Activated B cell treated with CpG ODN at 0.5 μM for 24 hours (primary cell): ENCODE results near the gene MYO9B. TPM values are rescaled to one million over a fixed set of nuclear protein-coding genes. Genes with fewer than 3 reads are reported as not detected.
A peak's percentile ranks its signal among the peaks of the same experiment; 100 is the strongest.
"Not testable (repeated sequence)": the region's sequence is repeated elsewhere in the genome, so short reads cannot be mapped to it uniquely, and the experiment has no call there.

Experiments
- ATAC-seq: fragments of 200-7000 bp; cut with Tn5 transposase; one replicate; pipeline ENCODE4 v1.10.0; 2021; ENCODE audit warnings: low read depth, mild to moderate bottlenecking, moderate library complexity
- CTCF ChIA-PET: fragments of 350-600 bp; sonication (Branson Sonifier 250); formaldehyde crosslinking; loops from one replicate; lab custom pipeline; 2021; ENCODE audit warnings: antibody characterized with exemption; lab: Charles Lee
- POLR2A ChIA-PET: fragments of 350-600 bp; sonication (Branson Sonifier 250); formaldehyde crosslinking; loops from one replicate; lab custom pipeline; 2021; ENCODE audit warnings: antibody characterized with exemption; lab: Charles Lee
- DNase-seq: peaks from one replicate; pipeline ENCODE4 v3.0.0; 2022
- H3K27ac Mint-ChIP-seq: one replicate; pipeline ENCODE4 v1.8.0; 2020; ENCODE audit warnings: mixed read lengths
- H3K27me3 Mint-ChIP-seq: one replicate; pipeline ENCODE4 v1.8.0; 2021; ENCODE audit warnings: mixed read lengths
- H3K36me3 Mint-ChIP-seq: one replicate; pipeline ENCODE4 v1.8.0; 2021; ENCODE audit warnings: low read depth, mixed read lengths
- H3K4me1 Mint-ChIP-seq: one replicate; pipeline ENCODE4 v1.8.0; 2021; ENCODE audit warnings: mixed read lengths
- H3K4me3 Mint-ChIP-seq: one replicate; pipeline ENCODE4 v1.8.0; 2020; ENCODE audit warnings: mild to moderate bottlenecking, mixed read lengths
- H3K9me3 Mint-ChIP-seq: one replicate; pipeline ENCODE4 v1.8.0; 2020; ENCODE audit warnings: mixed read lengths
- CTCF ChIP-seq: fragments of 200-600 bp; IDR thresholded peaks from one replicate; pipeline ENCODE4 v1.8.0; 2022; ENCODE audit warnings: antibody characterized with exemption, mild to moderate bottlenecking
- intact Hi-C: fragments of 100-400 bp; cut with micrococcal nuclease; formaldehyde crosslinking; loops from one replicate; pipeline ENCODE4 v1.15.1; 2024
- total RNA-seq: library from RNA; stranded (reverse); gene quantifications from 2 replicates; pipeline ENCODE4 v1.2.3, GENCODE V29; 2022

Gene MYO9B
- total RNA-seq, 1 donor from 2014 or later: 239 TPM

DNA sequence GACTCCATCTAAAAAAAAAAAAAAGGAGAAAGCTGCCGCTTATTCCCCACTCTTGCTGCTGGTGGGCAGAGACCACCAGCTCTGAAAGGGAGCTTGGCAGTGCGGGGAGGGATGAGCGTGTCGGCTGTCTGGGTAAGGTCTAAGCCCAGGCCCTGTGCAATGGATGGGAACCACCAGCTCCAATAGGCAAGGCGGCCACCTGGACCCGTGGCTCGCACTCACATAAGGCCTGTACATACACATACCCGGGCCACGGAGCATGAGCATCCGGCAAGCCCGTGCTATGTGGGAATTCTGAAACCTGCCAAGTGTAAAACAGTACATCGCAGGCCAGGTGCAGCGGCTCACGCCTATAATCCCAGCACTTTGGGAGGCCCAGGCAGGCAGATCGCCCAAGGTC is 83.0 kb downstream of the MYO9B start:
- H3K27ac Mint-ChIP-seq: no peak overlapping the region
- intact Hi-C loops: no loop called here

DNA sequence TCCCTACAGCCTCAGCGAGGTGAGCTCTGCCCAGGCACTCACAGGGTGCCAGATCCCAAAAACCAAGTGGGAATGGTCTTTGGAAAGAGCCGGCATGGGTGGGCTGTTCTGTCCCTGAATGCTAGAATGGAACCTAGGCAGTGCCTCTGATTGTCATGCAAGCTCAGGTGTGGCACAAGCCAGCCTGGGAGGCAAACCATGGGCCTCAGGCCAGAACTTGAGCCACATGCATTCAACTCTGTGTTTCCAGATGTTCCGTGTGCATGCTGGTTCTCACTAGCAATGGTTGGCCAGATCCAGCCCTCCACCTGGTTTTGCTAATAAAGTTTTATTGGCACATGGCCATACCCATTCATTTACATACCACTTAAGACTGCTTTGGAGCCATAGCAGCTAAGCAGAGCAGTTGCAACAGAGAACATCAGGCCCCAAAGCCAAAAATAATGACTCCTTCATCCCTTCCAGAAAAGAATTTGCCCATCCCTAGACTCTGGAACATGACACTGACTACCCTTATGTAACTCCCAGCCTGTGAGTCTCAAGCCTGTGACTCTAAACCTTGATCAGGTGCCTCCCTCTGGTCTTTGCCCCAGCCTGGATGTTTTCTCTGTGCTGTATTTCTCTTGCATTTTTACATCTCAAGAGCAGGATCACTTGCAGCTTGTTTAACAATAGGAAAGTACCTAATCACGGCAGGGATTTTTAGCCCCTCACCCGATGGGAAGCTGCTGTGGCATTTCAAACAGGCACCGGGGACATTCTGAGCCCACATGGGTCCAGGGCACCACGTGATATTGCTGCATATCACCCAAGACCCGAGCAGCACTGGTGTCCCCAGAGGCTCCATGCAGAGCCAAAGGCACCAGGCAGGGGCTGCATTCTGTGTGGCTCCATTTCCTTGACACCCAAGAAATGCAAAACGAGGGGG is 84.2 kb downstream of the MYO9B start:
- POLR2A ChIA-PET: no interaction called here
- H3K4me3 Mint-ChIP-seq: no peak overlapping the region
- CTCF ChIA-PET: no interaction called here
- TF ChIP-seq CTCF: no peak
- intact Hi-C loops: no loop called here
- DNase-seq (no peak), ATAC-seq (no peak)
- peak overlapping the region; percentile 50 for H3K27ac Mint-ChIP-seq
- no peaks in the 10 kb centered on the region for H3K27me3 Mint-ChIP-seq
- no peaks in the 10 kb centered on the region for H3K4me1 Mint-ChIP-seq
- peaks cover 3% of the 10 kb centered on the region for H3K9me3 Mint-ChIP-seq
- peaks cover 80% of the 10 kb centered on the region for H3K36me3 Mint-ChIP-seq

More for the DNA sequence above, 83.0 kb downstream of the MYO9B start:
- TF ChIP-seq CTCF: no peak
- H3K4me1 Mint-ChIP-seq: no peaks in the 10 kb centered on the region
- no peak overlapping the region for H3K4me3 Mint-ChIP-seq
- no peaks in the 10 kb centered on the region for H3K27me3 Mint-ChIP-seq
- POLR2A ChIA-PET: interaction anchor here (0.6 kb wide), 2 partner anchors 24 to 442 kb away, joined by 3 to 7 read pairs; no protein-coding TSS in a partner anchor
- no peak for DNase-seq
- ATAC-seq: no peak
- CTCF ChIA-PET: no interaction called here
- peaks cover 1% of the 10 kb centered on the region for H3K9me3 Mint-ChIP-seq
- peaks cover 80% of the 10 kb centered on the region for H3K36me3 Mint-ChIP-seq

- H3K4me3 Mint-ChIP-seq: no peak overlapping the region
- no peaks in the 10 kb centered on the region for H3K4me1 Mint-ChIP-seq
- CTCF ChIA-PET: no interaction called here
- H3K9me3 Mint-ChIP-seq: peaks cover 3% of the 10 kb centered on the region
- ATAC-seq (no peak), DNase-seq (no peak)
- POLR2A ChIA-PET: interaction anchor here (0.7 kb wide), 1 partner anchor 57 kb away, joined by 3 read pairs; no protein-coding TSS in a partner anchor
- H3K27me3 Mint-ChIP-seq: no peaks in the 10 kb centered on the region
- H3K27ac Mint-ChIP-seq: no peak overlapping the region
- H3K36me3 Mint-ChIP-seq: peaks cover 83% of the 10 kb centered on the region
- intact Hi-C loops: no loop called here
- no peak for TF ChIP-seq CTCF
These were observed 85.3 kb downstream of the MYO9B start for GRCh38 chr19:17160908-17161307.

- peaks cover 82% of the 10 kb centered on the region for H3K36me3 Mint-ChIP-seq
- H3K27ac Mint-ChIP-seq, H3K9me3 Mint-ChIP-seq, H3K4me3 Mint-ChIP-seq, DNase-seq, H3K27me3 Mint-ChIP-seq, H3K4me1 Mint-ChIP-seq, CTCF ChIA-PET, intact Hi-C loops, ATAC-seq: not testable (repeated sequence)
- POLR2A ChIA-PET: interaction anchor here (0.7 kb wide), 1 partner anchor 9 kb away, joined by 5 read pairs; no protein-coding TSS in a partner anchor
These were observed 86.6 kb downstream of the MYO9B start for GRCh38 chr19:17162131-17162530.

DNA sequence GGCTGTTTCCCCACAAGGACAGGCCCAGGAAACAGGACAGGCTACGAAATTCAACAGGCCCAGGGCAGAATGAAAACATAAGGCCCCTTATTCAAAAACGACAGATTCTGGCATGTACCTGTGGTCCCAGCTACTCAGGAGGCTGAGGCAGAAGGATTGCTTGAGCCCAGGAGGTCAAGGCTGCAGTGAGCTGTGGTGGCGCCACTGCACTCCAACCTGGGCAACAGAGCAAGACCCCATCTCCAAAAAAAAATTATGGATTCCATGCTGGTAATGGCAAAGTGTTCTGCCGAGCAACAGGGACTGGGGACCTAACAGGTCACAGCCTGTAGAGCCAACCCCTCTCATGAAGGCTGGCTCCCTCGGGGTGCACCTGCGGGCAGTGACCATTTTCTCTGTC is 87.0 kb downstream of the MYO9B start:
- peaks cover 3% of the 10 kb centered on the region for H3K9me3 Mint-ChIP-seq
- CTCF ChIA-PET: no interaction called here
- intact Hi-C loops: no loop called here
- H3K27me3 Mint-ChIP-seq: no peaks in the 10 kb centered on the region
- POLR2A ChIA-PET: interaction anchor here (0.7 kb wide), 1 partner anchor 8 kb away, joined by 5 read pairs; no protein-coding TSS in a partner anchor
- TF ChIP-seq CTCF: no peak
- H3K27ac Mint-ChIP-seq: no peak overlapping the region
- H3K36me3 Mint-ChIP-seq: peaks cover 80% of the 10 kb centered on the region
- no peak for ATAC-seq
- DNase-seq: no peak
- H3K4me3 Mint-ChIP-seq: no peak overlapping the region
- H3K4me1 Mint-ChIP-seq: no peaks in the 10 kb centered on the region
